Naive thymus-derived CD4-positive, alpha-beta T cell (primary cell): ENCODE data around the gene TRIO. TPM values are rescaled to one million over a fixed set of nuclear protein-coding genes. Genes with fewer than 3 reads are reported as not detected.

Source experiments
- ATAC-seq: fragments of 150-1000 bp; cut with Tn5 transposase; 2 replicates; pipeline ENCODE4 v1.10.0; 2021; ENCODE audit warnings: mild to moderate bottlenecking, moderate library complexity
- CTCF ChIA-PET: fragments of 350-600 bp; sonication (Branson Sonifier 250); formaldehyde crosslinking; loops from one replicate; lab custom pipeline; 2021; ENCODE audit warnings: antibody characterized with exemption; lab: Charles Lee
- POLR2A ChIA-PET: fragments of 350-600 bp; sonication (Branson Sonifier 250); formaldehyde crosslinking; loops from one replicate; lab custom pipeline; 2021; ENCODE audit warnings: antibody characterized with exemption, inconsistent platforms; lab: Charles Lee
- DNase-seq, 9 donors: peaks; one replicate each; pipeline versions ENCODE4 v3.0.0 to v3.0.0-alpha.2; 2020 to 2022; ENCODE audit warnings: mixed read lengths in 1 of 9
- H3K27ac ChIP-seq: one replicate; pipeline ENCODE4 v1.7.0; 2013; ENCODE audit warnings: mild to moderate bottlenecking, low read depth, low read length, moderate library complexity
- H3K27me3 ChIP-seq, 2 donors: one replicate each; pipeline ENCODE4 v1.7.0; 2013; ENCODE audit warnings: low read length in 2 of 2, mild to moderate bottlenecking in 2 of 2, moderate library complexity in 2 of 2; ENCODE audit not compliant: control insufficient read depth in 2 of 2, insufficient read depth in 2 of 2
- H3K36me3 ChIP-seq, 3 experiments: 1 replicate in 2 of 3; 2 replicates in 1 of 3; pipeline ENCODE4 v1.7.0; 2013; ENCODE audit warnings: low read length in 3 of 3, mild to moderate bottlenecking in 3 of 3, moderate library complexity in 1 of 3; ENCODE audit not compliant: insufficient read depth in 3 of 3, control insufficient read depth in 2 of 3
- H3K4me1 ChIP-seq, 2 donors: one replicate each; pipeline ENCODE4 v1.7.0; 2013; ENCODE audit warnings: low read length in 2 of 2, mild to moderate bottlenecking in 2 of 2, moderate library complexity in 1 of 2; ENCODE audit not compliant: control insufficient read depth in 2 of 2, insufficient read depth in 2 of 2
- H3K4me3 ChIP-seq: 2 replicates; pipeline ENCODE4 v1.7.0; 2013; ENCODE audit warnings: mild to moderate bottlenecking, low read length
- H3K9me3 ChIP-seq, 3 experiments: 1 replicate in 2 of 3; 2 replicates in 1 of 3; pipeline ENCODE4 v1.7.0; 2013; ENCODE audit warnings: low read length in 3 of 3; ENCODE audit not compliant: control insufficient read depth in 2 of 3
- H3K27ac Mint-ChIP-seq, 9 donors: one replicate each; pipeline ENCODE4 v1.8.0; 2020 to 2022; ENCODE audit warnings: mixed read lengths in 9 of 9, mild to moderate bottlenecking in 8 of 9, moderate library complexity in 5 of 9, inconsistent platforms in 2 of 9
- H3K27me3 Mint-ChIP-seq, 5 donors: one replicate each; pipeline ENCODE4 v1.8.0; 2021 to 2022; ENCODE audit warnings: mixed read lengths in 5 of 5, mild to moderate bottlenecking in 1 of 5
- H3K36me3 Mint-ChIP-seq, 5 donors: one replicate each; pipeline ENCODE4 v1.8.0; 2020 to 2022; ENCODE audit warnings: mixed read lengths in 5 of 5, mild to moderate bottlenecking in 3 of 5, inconsistent platforms in 1 of 5
- H3K4me1 Mint-ChIP-seq, 7 donors: one replicate each; pipeline ENCODE4 v1.8.0; 2020 to 2022; ENCODE audit warnings: mixed read lengths in 7 of 7, mild to moderate bottlenecking in 3 of 7, inconsistent platforms in 1 of 7
- H3K4me3 Mint-ChIP-seq, 10 donors: one replicate each; pipeline ENCODE4 v1.8.0; 2020 to 2022; ENCODE audit warnings: mild to moderate bottlenecking in 10 of 10, mixed read lengths in 10 of 10, moderate library complexity in 6 of 10, inconsistent platforms in 2 of 10
- H3K9me3 Mint-ChIP-seq, 11 donors: one replicate each; pipeline ENCODE4 v1.8.0; 2020 to 2022; ENCODE audit warnings: mixed read lengths in 11 of 11, mild to moderate bottlenecking in 4 of 11, inconsistent platforms in 1 of 11, moderate library complexity in 1 of 11
- intact Hi-C, 2 donors: fragments of 100-400 bp; cut with micrococcal nuclease; formaldehyde crosslinking; loops; one replicate each; pipeline ENCODE4 v1.15.1; 2023
- polyA plus RNA-seq, 2 donors: library from polyadenylated mRNA; unstranded; fragments of 300-500 nt; fragmentation: Illumina TruSeq; gene quantifications; one replicate each; pipeline ENCODE4 v1.2.3, GENCODE V29; 2021
- total RNA-seq, 6 experiments: library from RNA in 5 of 6; stranded (reverse) in 5 of 6; gene quantifications; 1 replicate in 5 of 6; 2 replicates in 1 of 6; pipeline ENCODE4 v1.2.3 and lab custom pipeline; 2021 to 2026

The TRIO gene
- total and polyA plus RNA-seq, 7 experiments from 2014 or later, result 0.16 to 45.9 (median 5.7) TPM

DNA sequence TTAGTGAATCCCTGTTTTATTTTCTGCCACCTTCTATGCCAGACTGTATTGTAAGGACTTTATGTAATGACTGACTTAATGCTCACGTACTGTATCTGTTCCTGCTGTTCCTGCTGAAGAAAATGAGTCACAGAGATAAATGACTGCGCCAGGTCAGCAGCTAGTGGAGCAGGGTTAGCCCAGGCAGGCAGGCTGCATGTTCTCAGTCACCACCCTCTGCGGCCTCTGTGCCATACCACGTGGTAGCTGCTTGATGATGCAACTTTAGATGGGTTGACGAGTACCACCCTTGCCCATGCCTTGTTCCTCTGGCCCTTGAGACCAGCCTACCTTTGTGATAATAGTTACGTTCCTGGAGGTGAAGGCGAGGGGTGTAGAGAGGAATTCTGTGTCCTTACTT is 161.9 kb downstream of the TRIO start:
- Histone ChIP-seq H3K4me3 (no peak overlapping the region), H3K4me1 (no peaks in the 10 kb centered on the region), H3K36me3 (no peaks in the 10 kb centered on the region), H3K27me3 (no peaks in the 10 kb centered on the region), H3K9me3 (no peaks in the 10 kb centered on the region), H3K27ac (no peak overlapping the region)
- DNase-seq (no peak), ATAC-seq (peak; percentile 22)
- Mint-ChIP-seq H3K4me1 (no peaks in the 10 kb centered on the region), H3K27me3 (peaks cover 0 to 13% (median 4%) of the 10 kb centered on the region in 5 donors), H3K9me3 (peaks cover 0 to 13% (median 0%) of the 10 kb centered on the region in 11 donors), H3K27ac (no peak overlapping the region), H3K36me3 (peaks cover 0 to 5% (median 0%) of the 10 kb centered on the region in 5 donors), H3K4me3 (no peak overlapping the region)
- CTCF ChIA-PET, result no interaction called here
- POLR2A ChIA-PET, result no interaction called here
- intact Hi-C loops, result no loop called here

DNA sequence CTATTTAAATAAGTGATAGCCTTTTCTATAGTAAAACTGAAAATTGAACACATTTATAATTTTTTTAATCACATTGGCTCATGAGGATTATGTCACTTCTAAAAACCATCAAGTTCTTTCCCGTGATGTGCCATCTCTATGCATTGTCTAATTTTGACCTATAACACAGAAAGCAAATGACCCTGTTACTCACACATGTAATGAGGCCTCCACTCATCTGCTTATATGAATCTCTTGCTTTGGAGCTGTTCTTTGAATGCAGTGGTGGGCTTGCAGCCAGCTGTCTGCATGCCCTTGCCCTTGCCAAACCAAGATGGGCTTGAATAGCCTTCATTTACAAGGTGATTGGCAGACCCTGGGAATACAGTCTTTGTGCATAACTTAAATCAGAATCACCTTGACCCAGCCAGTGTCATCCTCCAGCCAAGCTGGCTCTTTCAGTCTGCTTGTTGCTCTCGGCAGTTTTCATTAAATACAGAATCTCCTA is 163.2 kb downstream of the TRIO start:
- Histone ChIP-seq H3K4me1 (no peaks in the 10 kb centered on the region), H3K9me3 (no peaks in the 10 kb centered on the region), H3K4me3 (no peak overlapping the region), H3K36me3 (no peaks in the 10 kb centered on the region), H3K27ac (no peak overlapping the region), H3K27me3 (no peaks in the 10 kb centered on the region)
- intact Hi-C loops, result no loop called here
- ATAC-seq (no peak), DNase-seq (no peak)
- ChIA-PET CTCF (no interaction called here), POLR2A (no interaction called here)
- Mint-ChIP-seq H3K27ac (no peak overlapping the region), H3K4me1 (no peaks in the 10 kb centered on the region), H3K27me3 (peaks cover 0 to 13% (median 2%) of the 10 kb centered on the region in 5 donors), H3K36me3 (peaks cover 0 to 5% (median 0%) of the 10 kb centered on the region in 5 donors), H3K9me3 (peaks cover 0 to 13% (median 0%) of the 10 kb centered on the region in 11 donors), H3K4me3 (no peak overlapping the region)

DNA sequence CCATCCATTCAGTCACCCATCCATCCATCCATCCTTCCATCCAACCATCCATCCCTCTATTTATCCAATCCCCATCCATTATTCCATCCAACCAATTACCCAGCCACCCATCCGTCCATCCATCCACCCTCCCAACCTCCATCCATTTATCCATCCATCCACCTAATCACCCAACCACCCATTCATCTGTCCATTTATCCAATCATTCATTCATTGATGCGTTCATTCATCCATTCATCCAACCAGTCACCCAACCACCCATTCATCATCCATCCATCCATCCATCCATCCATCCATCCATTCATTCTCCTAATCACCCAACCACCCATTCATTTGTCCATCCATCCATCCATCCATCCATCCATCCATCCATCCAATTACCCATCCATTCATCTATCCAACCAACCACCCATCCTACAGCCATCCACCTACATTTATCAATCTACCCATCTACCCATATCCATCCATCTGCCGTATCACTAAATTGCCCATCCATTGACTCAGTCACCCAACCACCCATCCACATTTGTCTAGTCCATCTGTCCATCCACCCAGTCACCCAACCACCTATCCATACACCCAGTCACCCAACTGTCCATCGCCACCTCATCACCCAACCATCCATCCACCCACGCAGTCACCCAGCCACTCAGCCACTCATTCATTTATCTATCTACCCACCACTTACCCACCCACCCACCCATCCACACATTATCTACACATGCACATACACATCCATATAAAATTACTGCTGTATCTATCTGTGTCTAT is 165.4 kb downstream of the TRIO start:
- H3K27ac Mint-ChIP-seq, result peak overlapping the region in 1 of 9 donors; percentile 3
- Histone ChIP-seq H3K27me3 (peaks cover 0 to under 1% of the 10 kb centered on the region in 2 donors), H3K4me3 (no peak overlapping the region), H3K36me3 (no peaks in the 10 kb centered on the region), H3K4me1 (no peaks in the 10 kb centered on the region), H3K27ac (no peak overlapping the region), H3K9me3 (no peaks in the 10 kb centered on the region)
- ATAC-seq (no peak), DNase-seq (no peak)
- peaks cover 0 to 5% (median 0%) of the 10 kb centered on the region in 5 donors for H3K27me3 Mint-ChIP-seq
- no peak overlapping the region for H3K4me3 Mint-ChIP-seq
- H3K36me3 Mint-ChIP-seq, result peaks cover 0 to 2% (median 0%) of the 10 kb centered on the region in 5 donors
- ChIA-PET POLR2A (no interaction called here), CTCF (no interaction called here)
- H3K4me1 Mint-ChIP-seq, result no peaks in the 10 kb centered on the region
- intact Hi-C loops, result no loop called here
- H3K9me3 Mint-ChIP-seq, result peaks cover 0 to 13% (median 0%) of the 10 kb centered on the region in 11 donors

DNA sequence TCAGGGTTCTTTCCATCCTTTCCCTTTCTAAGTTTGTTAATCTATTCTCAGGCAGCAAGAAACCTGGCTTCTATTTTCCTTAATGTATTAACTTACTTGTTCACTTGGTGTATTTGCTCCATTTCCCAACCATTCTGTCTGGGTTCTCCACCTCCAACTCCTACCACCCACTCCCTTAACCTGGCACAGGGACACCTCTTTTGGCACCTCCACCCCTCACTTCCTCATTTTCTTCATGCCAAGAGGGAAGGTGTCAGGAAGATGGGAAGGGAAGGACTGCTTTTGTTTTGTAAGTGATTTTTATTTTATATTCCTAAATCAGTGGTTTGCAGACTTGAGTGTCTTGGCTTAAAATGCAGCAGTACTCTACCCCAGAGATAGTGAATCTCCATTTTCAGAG is 166.1 kb downstream of the TRIO start:
- peaks cover 0 to 2% (median 0%) of the 10 kb centered on the region in 5 donors for H3K36me3 Mint-ChIP-seq
- no peak overlapping the region for H3K4me3 Mint-ChIP-seq
- H3K27me3 ChIP-seq, result peaks cover 0 to 3% of the 10 kb centered on the region in 2 donors
- H3K4me1 Mint-ChIP-seq, result no peaks in the 10 kb centered on the region
- H3K27me3 Mint-ChIP-seq, result peaks cover 0 to 4% (median 0%) of the 10 kb centered on the region in 5 donors
- H3K9me3 Mint-ChIP-seq, result peaks cover 0 to 13% (median 0%) of the 10 kb centered on the region in 11 donors
- H3K9me3 ChIP-seq, result no peaks in the 10 kb centered on the region
- DNase-seq (no peak), ATAC-seq (no peak)
- no peak overlapping the region for H3K27ac ChIP-seq
- no peaks in the 10 kb centered on the region for H3K36me3 ChIP-seq
- H3K4me3 ChIP-seq, result no peak overlapping the region
- H3K27ac Mint-ChIP-seq, result no peak overlapping the region
- H3K4me1 ChIP-seq, result no peaks in the 10 kb centered on the region
- ChIA-PET CTCF (no interaction called here), POLR2A (no interaction called here)
- intact Hi-C loops, result no loop called here

DNA sequence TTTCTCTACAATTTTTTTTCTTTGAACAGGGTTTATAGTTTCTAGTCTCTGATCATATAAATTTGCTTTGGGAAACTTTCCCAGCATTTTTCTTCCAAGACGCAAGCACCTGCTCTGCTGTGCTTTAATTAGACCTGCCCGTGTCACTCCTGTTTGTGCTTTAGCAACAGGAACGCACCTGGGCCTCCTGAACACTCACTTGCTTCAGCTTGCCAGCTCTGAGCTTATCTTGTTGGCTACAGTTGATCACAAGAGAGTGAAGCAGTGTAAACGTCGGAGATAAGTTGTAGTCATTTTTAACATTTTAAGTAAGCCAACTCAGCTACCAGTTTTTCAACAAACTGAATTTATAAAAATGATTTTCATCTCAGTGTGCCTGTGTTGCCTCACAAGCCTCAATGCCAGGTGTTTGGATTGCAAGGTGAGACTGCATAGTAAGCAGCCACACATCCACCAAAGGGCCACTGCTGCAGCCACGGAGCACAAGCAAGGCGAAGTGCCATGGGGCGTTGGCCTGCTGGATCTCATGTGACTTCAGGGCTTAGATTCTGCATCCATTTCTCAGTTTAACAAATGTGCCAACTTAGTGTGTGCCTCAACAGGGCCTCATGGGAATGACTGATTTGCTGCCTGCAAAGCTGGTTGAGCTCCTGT is 166.9 kb downstream of the TRIO start:
- H3K27ac ChIP-seq, result no peak overlapping the region
- DNase-seq (no peak), ATAC-seq (no peak)
- H3K9me3 ChIP-seq, result no peaks in the 10 kb centered on the region
- no peaks in the 10 kb centered on the region for H3K4me1 Mint-ChIP-seq
- CTCF ChIA-PET, result no interaction called here
- H3K4me3 ChIP-seq, result no peak overlapping the region
- peaks cover 0 to 2% (median 0%) of the 10 kb centered on the region in 5 donors for H3K36me3 Mint-ChIP-seq
- H3K27me3 Mint-ChIP-seq, result peaks cover 0 to 4% (median 0%) of the 10 kb centered on the region in 5 donors
- no peaks in the 10 kb centered on the region for H3K36me3 ChIP-seq
- peaks cover 0 to 3% of the 10 kb centered on the region in 2 donors for H3K27me3 ChIP-seq
- H3K4me1 ChIP-seq, result no peaks in the 10 kb centered on the region
- no peak overlapping the region for H3K4me3 Mint-ChIP-seq
- POLR2A ChIA-PET, result no interaction called here
- intact Hi-C loops, result no loop called here
- peak overlapping the region in 1 of 9 donors; percentile 10 for H3K27ac Mint-ChIP-seq
- H3K9me3 Mint-ChIP-seq, result peaks cover 0 to 13% (median 0%) of the 10 kb centered on the region in 11 donors

DNA sequence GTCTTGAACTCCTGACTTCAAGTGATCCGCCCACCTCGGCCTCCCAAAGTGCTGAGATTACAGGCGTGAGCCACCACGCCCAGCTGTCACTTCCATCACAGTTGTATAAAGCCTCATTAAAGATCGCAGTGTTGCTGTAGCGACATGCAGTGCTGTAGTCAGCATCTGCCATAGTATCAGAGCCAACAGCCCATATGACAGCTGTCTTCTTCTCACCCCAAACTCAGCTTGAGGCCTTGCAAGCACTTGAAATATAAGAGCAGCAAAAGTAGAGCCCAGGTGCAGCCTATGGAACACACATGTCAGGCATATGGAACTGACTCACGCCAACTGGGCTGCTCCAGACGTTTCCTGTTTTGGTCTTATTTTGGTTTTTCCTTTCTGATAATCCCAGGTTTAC is 167.8 kb downstream of the TRIO start:
- H3K27ac ChIP-seq, result no peak overlapping the region
- no peaks in the 10 kb centered on the region for H3K4me1 ChIP-seq
- peaks cover 0 to 4% (median 0%) of the 10 kb centered on the region in 5 donors for H3K27me3 Mint-ChIP-seq
- H3K27me3 ChIP-seq, result peaks cover 0 to 3% of the 10 kb centered on the region in 2 donors
- H3K4me1 Mint-ChIP-seq, result no peaks in the 10 kb centered on the region
- no peaks in the 10 kb centered on the region for H3K9me3 ChIP-seq
- ChIA-PET POLR2A (no interaction called here), CTCF (no interaction called here)
- no peaks in the 10 kb centered on the region for H3K36me3 ChIP-seq
- DNase-seq, result no peak
- no peak for ATAC-seq
- H3K36me3 Mint-ChIP-seq, result peaks cover 0 to 2% (median 0%) of the 10 kb centered on the region in 5 donors
- no peak overlapping the region for H3K27ac Mint-ChIP-seq
- H3K4me3 Mint-ChIP-seq, result no peak overlapping the region
- intact Hi-C loops, result no loop called here
- peaks cover 0 to 13% (median 0%) of the 10 kb centered on the region in 11 donors for H3K9me3 Mint-ChIP-seq
- no peak overlapping the region for H3K4me3 ChIP-seq
